Measurements from ENCODE around the gene SPRR1A. TPM values are rescaled to one million over a fixed set of nuclear protein-coding genes. Genes with fewer than 3 reads are reported as not detected.

Gene SPRR1A
- total RNA-seq, 2 experiments from 2014 or later = not detected

DNA sequence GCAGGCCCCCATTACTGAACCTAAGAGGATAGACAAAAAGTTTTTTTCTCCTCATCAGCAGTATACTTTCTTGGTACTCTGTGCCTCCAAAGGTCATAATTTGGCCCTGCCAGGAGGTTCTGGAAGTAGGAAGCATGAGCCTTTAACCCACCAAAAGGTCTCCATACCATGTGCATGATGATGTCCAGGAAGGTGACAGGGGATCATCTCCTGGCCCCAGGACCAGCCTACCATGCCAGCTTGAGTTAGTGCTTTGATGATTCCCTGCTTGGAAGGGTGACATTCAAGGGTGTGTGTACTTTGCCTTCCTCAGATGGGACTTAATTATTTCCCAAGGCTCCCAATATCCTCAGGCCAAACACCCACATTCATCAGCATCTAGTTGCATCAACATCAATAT lies 6.3 kb upstream of the SPRR1A start:
- Mint-ChIP-seq H3K36me3 (ENCODE audit: low read depth) (no peaks in the 10 kb centered on the region), H3K27me3 (peaks cover 28% of the 10 kb centered on the region), H3K9me3 (ENCODE audit: low read depth) (no peaks in the 10 kb centered on the region), H3K4me1 (no peaks in the 10 kb centered on the region), H3K27ac (no peak overlapping the region), H3K4me3 (no peak overlapping the region)
- intact Hi-C loops (cut with DNase I, micrococcal nuclease) = no loop called here
- ChIA-PET CTCF (no interaction called here), POLR2A (no interaction called here)
- no peak for DNase-seq
- no peak for ATAC-seq

DNA sequence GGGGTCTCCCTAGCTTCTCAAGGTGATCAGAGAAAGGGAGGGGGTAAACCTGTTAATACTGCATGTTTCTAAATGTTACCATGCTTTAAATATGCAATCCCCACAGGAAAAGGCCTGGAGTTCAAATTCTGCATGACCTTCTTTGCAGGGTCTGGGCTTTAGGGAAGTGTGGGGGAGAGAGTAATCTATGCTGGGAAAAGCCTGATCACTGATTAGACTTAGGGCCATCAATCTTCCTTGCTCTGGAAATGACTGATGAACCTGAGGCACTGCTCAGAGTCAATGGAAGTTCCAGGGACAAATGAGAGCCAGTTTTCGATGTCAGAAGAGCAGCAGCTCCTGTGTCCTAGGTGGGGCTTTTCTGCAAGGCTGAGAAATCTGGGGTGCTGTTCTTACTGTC lies 3.2 kb upstream of the SPRR1A start:
- H3K36me3 Mint-ChIP-seq (ENCODE audit: low read depth) = no peaks in the 10 kb centered on the region
- no peak for ATAC-seq

DNA sequence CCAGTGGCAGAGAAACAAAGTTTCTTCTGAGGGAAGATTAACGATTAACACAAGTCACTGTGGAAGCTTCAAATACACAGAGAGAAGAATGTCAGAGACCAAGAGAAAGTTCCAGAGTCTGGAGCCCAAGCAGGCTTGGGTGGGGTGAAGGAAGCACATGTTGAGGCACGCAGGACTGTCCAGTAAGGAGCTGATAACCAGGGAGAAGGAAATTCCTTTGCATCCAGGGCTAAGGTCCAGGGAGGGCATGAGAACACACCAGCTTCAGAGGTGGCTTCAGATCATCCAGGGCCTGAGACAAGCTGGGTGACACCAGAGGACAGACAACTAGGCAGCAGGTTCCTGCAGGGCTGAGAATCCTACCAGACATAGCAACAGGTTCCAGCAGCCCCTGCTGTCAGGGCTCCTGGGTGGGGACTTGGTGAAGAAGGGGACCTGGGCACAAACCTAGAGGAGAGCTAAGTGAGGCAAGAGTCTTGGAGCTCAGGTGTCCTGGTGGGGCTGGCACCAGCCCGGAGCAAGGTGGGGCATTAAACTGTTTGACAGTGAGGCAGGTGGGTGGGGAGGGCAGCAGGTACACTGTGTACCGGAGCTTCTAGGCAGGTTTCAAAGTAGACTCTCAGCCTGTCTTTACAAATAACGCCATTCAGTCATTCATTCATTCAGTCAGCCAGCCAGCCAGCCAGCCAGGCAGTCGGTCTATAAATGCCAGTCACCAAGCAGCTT lies 2.6 kb upstream of the SPRR1A start:
- ChIA-PET CTCF (no interaction called here), POLR2A (no interaction called here)
- Mint-ChIP-seq H3K27me3 (peaks cover 39% of the 10 kb centered on the region), H3K27ac (no peak overlapping the region), H3K36me3 (ENCODE audit: low read depth) (no peaks in the 10 kb centered on the region), H3K9me3 (ENCODE audit: low read depth) (no peaks in the 10 kb centered on the region), H3K4me1 (no peaks in the 10 kb centered on the region), H3K4me3 (no peak overlapping the region)
- intact Hi-C loops (cut with DNase I, micrococcal nuclease) = no loop called here
- ATAC-seq = no peak
- no peak for DNase-seq

More for the DNA sequence above, 3.2 kb upstream of the SPRR1A start:
- Mint-ChIP-seq H3K4me1 (no peaks in the 10 kb centered on the region), H3K27me3 (peaks cover 36% of the 10 kb centered on the region), H3K9me3 (ENCODE audit: low read depth) (no peaks in the 10 kb centered on the region), H3K4me3 (no peak overlapping the region), H3K27ac (no peak overlapping the region)
- intact Hi-C loops (cut with DNase I, micrococcal nuclease) = no loop called here
- no peak for DNase-seq
- ChIA-PET CTCF (no interaction called here), POLR2A (no interaction called here)

DNA sequence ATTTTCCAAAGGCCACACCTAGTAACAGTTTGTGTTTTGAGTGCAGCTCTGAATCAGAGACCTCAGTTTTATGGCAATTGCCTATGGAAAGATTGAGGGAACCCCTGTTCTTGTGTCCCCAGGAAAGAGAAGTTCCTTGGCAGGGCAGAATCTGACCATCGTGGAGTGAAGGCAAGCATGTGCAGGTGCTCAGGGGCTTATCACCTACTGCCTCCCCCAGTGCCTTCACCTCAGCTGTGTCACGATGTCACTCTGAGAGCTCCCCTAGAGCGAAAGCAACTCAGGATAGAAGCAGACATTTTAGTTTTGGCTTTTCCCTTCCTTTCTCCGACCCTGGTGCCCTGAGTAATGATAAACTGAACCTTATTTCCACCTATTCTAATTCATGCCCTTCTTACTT lies 1.8 kb upstream of the SPRR1A start:
- ATAC-seq (no peak), DNase-seq (no peak)
- no peak overlapping the region for H3K27ac Mint-ChIP-seq
- no peak overlapping the region for H3K4me3 Mint-ChIP-seq
- no peaks in the 10 kb centered on the region for H3K4me1 Mint-ChIP-seq
- H3K36me3 Mint-ChIP-seq (ENCODE audit: low read depth) = no peaks in the 10 kb centered on the region
- no peaks in the 10 kb centered on the region for H3K9me3 Mint-ChIP-seq (ENCODE audit: low read depth)
- intact Hi-C loops (cut with DNase I, micrococcal nuclease) = no loop called here
- ChIA-PET POLR2A (no interaction called here), CTCF (no interaction called here)
- peaks cover 41% of the 10 kb centered on the region for H3K27me3 Mint-ChIP-seq

DNA sequence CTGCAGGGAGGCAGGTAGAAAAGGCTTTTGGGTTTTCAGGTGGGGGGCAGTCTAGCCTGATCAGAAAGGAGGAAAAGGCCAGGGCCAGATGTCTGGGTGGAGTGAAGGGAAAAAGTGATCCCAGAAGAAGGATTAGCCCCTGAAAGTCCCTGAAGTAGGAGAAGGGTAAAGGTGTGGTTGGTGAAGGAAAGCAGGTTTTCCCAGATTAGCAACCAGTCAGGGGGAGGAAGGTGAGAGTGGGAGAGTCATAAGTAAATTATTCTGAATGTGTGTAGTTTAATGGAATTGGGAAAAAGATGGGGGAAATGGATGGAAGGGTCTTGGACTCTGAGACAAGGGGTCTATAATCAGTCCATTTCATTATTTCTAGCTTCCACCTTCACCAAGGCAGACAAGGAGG lies 647 bp upstream of the SPRR1A start:
- Mint-ChIP-seq H3K27me3 (peaks cover 43% of the 10 kb centered on the region), H3K4me1 (no peaks in the 10 kb centered on the region), H3K4me3 (no peak overlapping the region), H3K27ac (no peak overlapping the region), H3K36me3 (ENCODE audit: low read depth) (no peaks in the 10 kb centered on the region), H3K9me3 (ENCODE audit: low read depth) (no peaks in the 10 kb centered on the region)
- POLR2A ChIA-PET = no interaction called here
- CTCF ChIA-PET = no interaction called here
- no peak for ATAC-seq
- intact Hi-C loops (cut with DNase I, micrococcal nuclease) = no loop called here
- DNase-seq = no peak

DNA sequence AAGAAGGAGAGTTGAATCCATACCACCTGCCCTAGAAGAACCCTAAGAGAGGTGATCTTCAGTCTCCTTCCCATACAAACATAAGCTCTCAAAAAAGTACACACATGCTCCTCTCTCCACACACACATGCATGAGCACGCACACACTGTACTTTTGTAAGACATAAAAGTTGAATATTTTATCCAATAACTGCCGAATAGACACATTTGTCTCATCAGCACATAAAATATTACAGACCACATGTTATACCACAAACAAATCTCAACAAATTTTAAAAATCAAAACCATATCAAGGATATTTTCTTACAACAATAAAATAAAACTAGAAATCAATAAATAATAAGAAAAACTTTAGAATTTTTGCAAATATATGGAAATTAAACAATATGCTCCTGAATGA lies 2.7 kb downstream of the SPRR1A start:
- ChIA-PET POLR2A (no interaction called here), CTCF (no interaction called here)
- intact Hi-C loops (cut with DNase I, micrococcal nuclease) = no loop called here
- no peak for DNase-seq
- H3K4me1 Mint-ChIP-seq = no peaks in the 10 kb centered on the region
- H3K36me3 Mint-ChIP-seq (ENCODE audit: low read depth) = no peaks in the 10 kb centered on the region
- no peak overlapping the region for H3K4me3 Mint-ChIP-seq
- H3K27ac Mint-ChIP-seq = no peak overlapping the region
- H3K9me3 Mint-ChIP-seq (ENCODE audit: low read depth) = no peaks in the 10 kb centered on the region
- H3K27me3 Mint-ChIP-seq = peaks cover 31% of the 10 kb centered on the region
- ATAC-seq = no peak

DNA sequence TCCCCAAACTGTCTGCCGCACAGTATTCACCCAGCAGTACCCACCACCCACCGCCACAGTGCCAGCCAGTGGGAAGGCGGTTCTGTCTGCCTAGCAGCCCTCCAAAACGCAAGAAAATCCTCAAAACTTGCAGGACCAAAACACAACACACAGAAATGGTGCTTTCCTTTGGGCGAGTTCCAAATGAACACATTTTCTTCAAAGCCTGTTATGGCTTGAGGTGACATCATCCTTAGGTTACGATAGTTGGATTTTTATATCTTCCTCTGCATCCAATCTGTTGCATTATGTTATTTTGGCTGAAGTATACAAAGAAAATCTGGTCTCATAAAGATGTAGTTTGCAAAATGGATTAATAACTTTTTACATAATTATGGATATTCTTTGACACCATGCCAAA lies 9.3 kb downstream of the SPRR1A start:
- DNase-seq = no peak
- CTCF ChIA-PET = no interaction called here
- Mint-ChIP-seq H3K27me3 (peaks cover 14% of the 10 kb centered on the region), H3K4me1 (no peaks in the 10 kb centered on the region), H3K27ac (no peak overlapping the region), H3K4me3 (no peak overlapping the region), H3K9me3 (ENCODE audit: low read depth) (no peaks in the 10 kb centered on the region), H3K36me3 (ENCODE audit: low read depth) (no peaks in the 10 kb centered on the region)
- intact Hi-C loops (cut with DNase I, micrococcal nuclease) = no loop called here
- no peak for ATAC-seq
- POLR2A ChIA-PET = no interaction called here

DNA sequence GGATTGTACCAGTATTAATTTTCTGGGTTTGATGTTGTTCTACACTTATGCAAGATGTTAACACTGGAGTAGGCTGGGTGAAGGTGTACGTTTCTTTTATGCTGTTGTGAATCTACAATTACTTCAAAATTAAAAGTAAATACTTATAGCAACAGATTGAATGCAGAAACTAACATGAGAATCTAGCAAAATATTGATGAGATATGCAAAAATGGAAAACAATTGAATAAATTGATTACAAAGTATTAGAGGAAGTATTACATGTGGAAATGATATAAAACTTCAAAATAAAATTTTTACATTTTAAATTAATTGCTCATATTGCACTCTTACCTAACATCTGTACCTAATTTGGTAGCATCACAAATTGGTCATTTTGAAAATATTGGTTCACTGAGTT lies 12.0 kb downstream of the SPRR1A start:
- no peaks in the 10 kb centered on the region for H3K4me1 Mint-ChIP-seq
- no peak overlapping the region for H3K27ac Mint-ChIP-seq
- no peak overlapping the region for H3K4me3 Mint-ChIP-seq
- H3K9me3 Mint-ChIP-seq (ENCODE audit: low read depth) = no peaks in the 10 kb centered on the region
- peaks cover 21% of the 10 kb centered on the region for H3K27me3 Mint-ChIP-seq
- ATAC-seq (no peak), DNase-seq (no peak)
- intact Hi-C loops (cut with DNase I, micrococcal nuclease) = no loop called here
- ChIA-PET POLR2A (no interaction called here), CTCF (no interaction called here)
- H3K36me3 Mint-ChIP-seq (ENCODE audit: low read depth) = no peaks in the 10 kb centered on the region

DNA sequence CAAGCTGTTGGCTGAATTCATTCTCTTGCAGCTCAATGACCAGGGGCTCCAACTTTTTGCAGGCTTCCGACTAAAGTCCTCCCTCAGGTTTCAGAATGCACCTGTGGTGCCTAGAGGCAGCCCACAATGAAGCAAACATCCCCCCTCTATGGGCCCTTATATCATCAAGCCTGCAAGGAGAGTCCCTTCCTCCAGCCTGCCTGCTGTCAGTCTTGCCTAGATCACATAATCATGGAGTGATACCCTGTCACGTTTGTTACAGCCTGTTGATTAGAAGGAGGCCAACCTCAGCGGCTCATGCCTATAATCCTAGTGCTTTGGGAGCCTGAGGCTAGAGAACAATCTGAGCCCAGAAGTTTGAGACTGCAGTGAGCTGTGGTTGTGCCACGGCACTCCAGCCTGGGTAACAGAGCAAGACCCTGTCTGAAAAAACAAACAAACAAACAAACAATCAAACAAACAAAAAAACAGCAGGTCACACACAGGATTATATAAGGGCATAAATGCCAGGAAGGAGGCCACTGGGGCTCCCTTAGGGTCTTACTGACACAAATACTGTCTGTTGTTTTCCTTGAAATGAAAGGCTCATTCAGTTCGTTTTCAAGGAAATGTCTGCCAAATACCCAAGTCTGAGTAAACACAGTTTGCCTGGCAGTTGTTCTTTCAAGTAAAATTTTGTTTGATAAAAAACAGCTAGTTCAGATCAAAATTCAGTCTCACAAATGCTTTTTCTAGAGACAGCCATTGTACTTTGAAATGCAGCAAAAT lies 12.9 kb downstream of the SPRR1A start:
- H3K4me3 Mint-ChIP-seq = no peak overlapping the region
- no peak for ATAC-seq
- H3K4me1 Mint-ChIP-seq = no peaks in the 10 kb centered on the region
- ChIA-PET CTCF (interaction anchor here (0.7 to 1.3 kb wide), 2 partner anchors 10 to 28 kb away, joined by 3 read pairs; no protein-coding TSS in a partner anchor), POLR2A (no interaction called here)
- H3K9me3 Mint-ChIP-seq (ENCODE audit: low read depth) = no peaks in the 10 kb centered on the region
- H3K27ac Mint-ChIP-seq = no peak overlapping the region
- H3K36me3 Mint-ChIP-seq (ENCODE audit: low read depth) = no peaks in the 10 kb centered on the region
- intact Hi-C loops (cut with DNase I, micrococcal nuclease) = no loop called here
- peaks cover 19% of the 10 kb centered on the region for H3K27me3 Mint-ChIP-seq
- DNase-seq = no peak

DNA sequence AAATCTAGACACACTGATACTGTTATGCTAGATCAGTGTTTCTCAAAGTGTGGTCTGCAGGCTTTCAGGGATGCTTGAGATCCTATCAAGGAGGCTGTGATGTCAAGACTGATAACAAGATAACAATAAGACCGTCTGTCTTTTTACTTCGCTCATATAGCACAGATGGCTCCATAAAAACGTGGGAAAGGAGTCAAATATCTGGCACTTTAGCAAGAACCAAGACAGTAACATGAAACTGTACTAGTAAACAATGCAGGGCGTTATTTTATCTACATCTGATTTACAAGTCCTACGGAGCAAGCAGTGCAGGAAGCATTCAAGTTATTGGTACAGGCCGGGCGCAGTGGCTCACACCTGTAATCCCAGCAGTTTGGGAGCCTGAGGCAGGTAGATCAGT lies 14.0 kb downstream of the SPRR1A start:
- intact Hi-C loops (cut with DNase I, micrococcal nuclease) = no loop called here
- POLR2A ChIA-PET = no interaction called here
- H3K4me3 Mint-ChIP-seq = no peak overlapping the region
- DNase-seq (no peak), ATAC-seq (no peak)
- H3K9me3 Mint-ChIP-seq (ENCODE audit: low read depth) = no peaks in the 10 kb centered on the region
- peaks cover 22% of the 10 kb centered on the region for H3K27me3 Mint-ChIP-seq
- no peak overlapping the region for H3K27ac Mint-ChIP-seq
- H3K36me3 Mint-ChIP-seq (ENCODE audit: low read depth) = no peaks in the 10 kb centered on the region
- CTCF ChIA-PET = no interaction called here
- H3K4me1 Mint-ChIP-seq = no peaks in the 10 kb centered on the region

DNA sequence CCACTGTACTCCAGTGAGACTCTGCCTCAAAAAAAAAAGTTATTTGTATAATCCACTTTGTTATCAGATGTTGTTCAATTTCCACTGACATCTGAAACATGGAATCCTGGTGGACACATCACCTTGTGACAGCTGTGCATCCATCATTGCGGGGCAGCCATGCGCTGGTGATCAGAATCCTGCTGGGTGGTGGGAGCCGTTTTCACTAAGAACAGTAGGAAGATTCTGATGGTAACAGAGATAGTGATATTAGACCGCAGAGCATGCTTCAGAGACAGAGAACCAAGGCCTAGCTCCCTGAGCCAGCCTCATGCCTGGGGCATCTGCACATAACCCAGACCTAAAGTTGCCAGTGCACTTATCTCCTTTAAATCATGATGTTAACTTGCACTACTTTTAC lies 14.6 kb downstream of the SPRR1A start:
- no peak for ATAC-seq
- Mint-ChIP-seq H3K27me3 (peaks cover 22% of the 10 kb centered on the region), H3K36me3 (ENCODE audit: low read depth) (no peaks in the 10 kb centered on the region), H3K9me3 (ENCODE audit: low read depth) (no peaks in the 10 kb centered on the region), H3K27ac (no peak overlapping the region), H3K4me1 (no peaks in the 10 kb centered on the region), H3K4me3 (no peak overlapping the region)
- ChIA-PET POLR2A (no interaction called here), CTCF (interaction anchor here (0.7 kb wide), 1 partner anchor 9 kb away, joined by 3 read pairs; no protein-coding TSS in a partner anchor)
- no peak for DNase-seq
- intact Hi-C loops (cut with DNase I, micrococcal nuclease) = no loop called here

DNA sequence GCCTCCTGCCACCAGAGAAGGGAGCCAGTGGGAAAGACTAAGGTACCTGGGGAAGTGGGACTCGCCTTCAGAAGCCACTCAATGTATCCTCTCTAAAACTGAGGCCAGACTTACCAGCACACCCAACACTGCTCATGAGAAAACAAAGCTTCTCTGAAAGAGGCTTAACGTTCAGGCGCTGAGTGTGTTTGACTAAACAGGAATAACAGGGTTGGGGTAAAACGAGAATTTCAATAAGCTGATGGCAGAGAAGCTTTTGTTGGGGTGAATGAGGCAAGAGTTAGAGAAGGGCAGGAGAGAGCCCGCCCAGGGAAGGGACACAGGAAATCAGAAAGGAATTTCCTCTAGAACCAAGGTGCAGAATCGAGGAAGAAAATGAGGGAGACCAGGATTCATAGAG lies 15.9 kb downstream of the SPRR1A start:
- no peak for ATAC-seq
- CTCF ChIA-PET = no interaction called here
- no peak overlapping the region for H3K27ac Mint-ChIP-seq
- no peaks in the 10 kb centered on the region for H3K9me3 Mint-ChIP-seq (ENCODE audit: low read depth)
- H3K36me3 Mint-ChIP-seq (ENCODE audit: low read depth) = no peaks in the 10 kb centered on the region
- POLR2A ChIA-PET = interaction anchor here (0.5 kb wide), 1 partner anchor 15 kb away, joined by 3 read pairs; no protein-coding TSS in a partner anchor
- intact Hi-C loops (cut with DNase I, micrococcal nuclease) = no loop called here
- DNase-seq = no peak
- no peak overlapping the region for H3K4me3 Mint-ChIP-seq
- H3K27me3 Mint-ChIP-seq = peaks cover 26% of the 10 kb centered on the region
- no peaks in the 10 kb centered on the region for H3K4me1 Mint-ChIP-seq
